ENCODE measurements around the gene LRRTM3. TPM values are rescaled to one million over a fixed set of nuclear protein-coding genes. Genes with fewer than 3 reads are reported as not detected.

LRRTM3 gene
- polyA plus RNA-seq, 1 of the 3 experiments (the other 2 are of a cell fraction): not detected

- Histone ChIP-seq H3K4me3 (ENCODE audit: low read depth in 2 of 2, low read length in 1 of 2) (no peak overlapping the region), H3K27ac (ENCODE audit: low read depth in 2 of 2, low read length in 1 of 2) (no peak overlapping the region), H3K9me2 (no peaks in the 10 kb centered on the region), H4K20me1 (ENCODE audit: insufficient read depth) (no peaks in the 10 kb centered on the region), H3K9me3 (no peaks in the 10 kb centered on the region), H3K9ac (no peak overlapping the region), H3K4me1 (ENCODE audit: control insufficient read depth in 1 of 2, insufficient read depth in 2 of 2, low read depth in 1 of 2, low read length in 1 of 2) (no peaks in the 10 kb centered on the region), H3K36me3 (replicated peaks in 1 of 2; ENCODE audit: control insufficient read depth in 1 of 2, insufficient read depth in 2 of 2, low read length in 1 of 2) (no peaks in the 10 kb centered on the region), H3K27me3 (ENCODE audit: insufficient read depth) (no peaks in the 10 kb centered on the region), H3K79me2 (ENCODE audit: insufficient read depth) (no peaks in the 10 kb centered on the region), H3K4me2 (no peak overlapping the region), H3F3A (replicated peaks; ENCODE audit: insufficient read depth) (no peaks in the 10 kb centered on the region), H2AFZ (ENCODE audit: low read depth) (no peak overlapping the region)
- TF ChIP-seq MEF2A (IDR thresholded peaks at IDR 0.05; ENCODE audit: borderline replicate concordance, low read depth): no peak
- no peak for TF ChIP-seq JUND (IDR thresholded peaks at IDR 0.05)
- no peak for TF ChIP-seq REST (IDR thresholded peaks at IDR 0.05; ENCODE audit: low read depth, low read length)
- TF ChIP-seq MXI1 (IDR thresholded peaks at IDR 0.05; ENCODE audit: low read depth, low read length): no peak
- TF ChIP-seq NFIC (IDR thresholded peaks at IDR 0.05; ENCODE audit: borderline replicate concordance): no peak
- ChIA-PET CTCF (no interaction called here), POLR2A (no interaction called here)
- WGBS (ENCODE audit: low lambda C conversion rate): 2% methylated on average over 2 of the region's 2 CpGs
- DNase-seq: no peak
Observed at GRCh38 chr10:67095531-67095930, 169.7 kb downstream of the LRRTM3 start.

- H3K79me2 ChIP-seq (ENCODE audit: insufficient read depth): no peaks in the 10 kb centered on the region
- H2AFZ ChIP-seq (ENCODE audit: low read depth): no peak overlapping the region
Observed at GRCh38 chr10:67098461-67098860, 172.6 kb downstream of the LRRTM3 start.

More at GRCh38 chr10:67098461-67098860, 172.6 kb downstream of the LRRTM3 start:
- TF ChIP-seq FOXM1 (IDR thresholded peaks at IDR 0.05; ENCODE audit: low read depth): no peak
- TF ChIP-seq USF2 (IDR thresholded peaks at IDR 0.05; ENCODE audit: borderline replicate concordance, low read depth, low read length): no peak
- no peak for TF ChIP-seq POLR2AphosphoS5 (IDR thresholded peaks at IDR 0.05; ENCODE audit: low read depth, low read length)
- no peak for TF ChIP-seq JUND (IDR thresholded peaks at IDR 0.05)
- no peak for TF ChIP-seq NRF1 (IDR thresholded peaks at IDR 0.05; ENCODE audit: low read depth, low read length)
- no peak for TF ChIP-seq TCF12 (IDR thresholded peaks at IDR 0.05)
- TF ChIP-seq RAD21 (IDR thresholded peaks at IDR 0.05; ENCODE audit: low read length): no peak
- TF ChIP-seq TEAD4 (IDR thresholded peaks at IDR 0.05; ENCODE audit: borderline replicate concordance, insufficient read depth): no peak
- no peak for TF ChIP-seq REST (IDR thresholded peaks at IDR 0.05; ENCODE audit: low read depth, low read length)
- TF ChIP-seq MXI1 (IDR thresholded peaks at IDR 0.05; ENCODE audit: low read depth, low read length): no peak
- no peaks in the 10 kb centered on the region for H4K20me1 ChIP-seq (ENCODE audit: insufficient read depth)
- H3K36me3 ChIP-seq (replicated peaks in 1 of 2; ENCODE audit: control insufficient read depth in 1 of 2, insufficient read depth in 2 of 2, low read length in 1 of 2): no peaks in the 10 kb centered on the region
- H3K27me3 ChIP-seq (ENCODE audit: insufficient read depth): no peaks in the 10 kb centered on the region
- ChIA-PET CTCF (no interaction called here), POLR2A (no interaction called here)
- no peak for DNase-seq
- WGBS (ENCODE audit: low lambda C conversion rate): 2% methylated on average over 2 of the region's 2 CpGs
- H3K4me3 ChIP-seq (ENCODE audit: low read depth in 2 of 2, low read length in 1 of 2): no peak overlapping the region
- no peaks in the 10 kb centered on the region for H3K9me3 ChIP-seq
- H3F3A ChIP-seq (replicated peaks; ENCODE audit: insufficient read depth): no peaks in the 10 kb centered on the region
- H3K9ac ChIP-seq: no peak overlapping the region
- H3K9me2 ChIP-seq: no peaks in the 10 kb centered on the region
- no peak overlapping the region for H3K4me2 ChIP-seq
- no peak overlapping the region for H3K27ac ChIP-seq (ENCODE audit: low read depth in 2 of 2, low read length in 1 of 2)
- H3K4me1 ChIP-seq (ENCODE audit: control insufficient read depth in 1 of 2, insufficient read depth in 2 of 2, low read depth in 1 of 2, low read length in 1 of 2): no peaks in the 10 kb centered on the region
